Measurements from ENCODE around the gene LRRC53. TPM values are rescaled to one million over a fixed set of nuclear protein-coding genes. Genes with fewer than 3 reads are reported as not detected.

The LRRC53 gene
- total RNA-seq, 1 donor from 2014 or later = not detected

DNA sequence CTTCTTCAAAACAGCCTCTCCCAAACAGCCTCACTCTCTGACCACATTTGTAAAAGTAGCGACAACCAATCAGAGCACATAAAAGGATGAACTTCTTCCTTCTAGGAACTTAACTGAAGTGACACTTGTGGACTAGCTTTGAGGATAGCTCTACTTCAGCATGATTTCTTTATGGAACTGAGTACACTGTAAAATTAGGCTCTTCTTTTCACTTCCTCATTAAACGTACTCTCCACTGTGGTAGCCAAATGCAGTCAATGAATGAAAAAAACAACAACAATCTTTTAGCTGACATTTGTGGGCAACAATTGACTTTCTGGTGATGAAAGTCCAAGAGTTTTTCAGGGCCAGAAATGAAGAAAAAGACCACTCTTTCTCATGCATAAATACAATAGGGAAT is 9.6 kb downstream of the LRRC53 start:
- no peak for DNase-seq (ENCODE audit: low read depth, low spot score)

DNA sequence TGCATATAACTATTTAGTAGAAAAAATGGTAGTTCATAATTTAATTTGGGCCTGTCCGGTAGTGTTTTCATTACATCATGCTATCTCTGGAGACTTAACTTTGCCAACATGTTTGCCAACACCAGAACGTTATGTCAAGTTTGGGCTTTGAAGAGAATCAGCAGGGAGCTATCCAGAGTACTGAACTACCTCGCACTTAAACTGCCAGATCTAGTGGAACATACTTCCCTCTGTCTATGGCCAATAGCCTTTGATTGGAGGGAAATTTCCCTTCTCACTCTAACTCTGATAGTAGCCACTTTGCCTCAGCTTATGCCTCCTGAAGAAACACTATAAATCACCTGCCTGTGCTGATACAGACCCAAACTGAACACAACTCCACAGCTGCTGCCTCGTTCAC is 10.0 kb downstream of the LRRC53 start:
- DNase-seq (ENCODE audit: low read depth, low spot score) = no peak

DNA sequence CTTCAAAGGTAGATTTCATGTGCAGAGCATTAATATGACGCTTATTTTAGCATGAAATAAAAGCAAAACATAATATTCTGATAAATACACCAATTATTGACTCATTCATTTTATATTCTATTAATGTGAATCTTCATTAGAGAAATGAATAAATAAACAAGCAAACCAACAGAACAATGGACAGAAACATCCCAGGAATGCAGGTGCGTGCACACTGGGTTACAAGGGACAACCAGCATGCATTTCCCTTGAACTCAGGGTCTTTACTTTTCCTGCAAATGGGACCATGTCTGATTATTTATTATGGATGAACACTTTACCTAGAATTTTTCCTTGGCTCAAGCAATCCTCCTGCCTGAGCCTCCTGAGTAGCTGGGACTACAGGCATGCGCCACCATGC is 13.5 kb downstream of the LRRC53 start:
- no peak for DNase-seq (ENCODE audit: low read depth, low spot score)

DNA sequence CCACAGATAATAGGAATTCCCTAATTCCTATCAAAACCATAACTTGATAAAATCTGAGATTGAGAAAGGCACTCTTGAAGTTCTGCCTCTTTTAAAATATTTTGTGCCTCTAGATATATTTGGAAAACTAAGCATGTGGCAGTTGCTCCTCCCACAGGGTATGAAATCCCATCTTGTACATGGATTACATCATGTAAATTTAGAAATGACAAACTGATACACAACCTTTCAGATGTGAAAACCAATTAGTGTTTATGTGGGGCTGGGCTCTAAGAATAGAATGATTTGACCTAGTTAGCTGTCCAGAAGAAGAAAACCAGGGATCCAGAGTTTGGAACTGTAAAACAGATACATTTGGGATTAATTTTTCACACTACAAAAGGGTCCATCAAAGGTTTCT is 15.7 kb downstream of the LRRC53 start:
- DNase-seq (ENCODE audit: low read depth, low spot score) = no peak

DNA sequence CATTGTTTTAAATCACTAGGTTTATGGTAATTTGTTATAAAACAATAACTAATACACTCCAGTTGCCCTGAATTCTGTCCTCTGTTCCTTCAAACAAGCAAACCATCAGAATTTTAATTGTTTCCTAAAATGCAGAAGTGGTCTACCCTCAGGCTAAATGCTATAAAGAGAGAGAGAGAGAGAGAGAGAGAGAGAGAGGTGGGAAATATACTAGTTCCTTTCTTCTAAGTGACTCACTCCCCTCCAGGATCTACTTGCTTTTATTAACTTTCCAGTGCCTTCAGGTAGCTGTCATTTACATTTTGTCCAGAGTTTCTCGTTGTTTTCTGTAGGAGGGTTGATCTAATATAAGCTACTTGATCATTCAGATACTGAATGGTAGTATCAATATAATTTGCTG is 26.4 kb downstream of the LRRC53 start:
- DNase-seq (ENCODE audit: low read depth, low spot score) = no peak

DNA sequence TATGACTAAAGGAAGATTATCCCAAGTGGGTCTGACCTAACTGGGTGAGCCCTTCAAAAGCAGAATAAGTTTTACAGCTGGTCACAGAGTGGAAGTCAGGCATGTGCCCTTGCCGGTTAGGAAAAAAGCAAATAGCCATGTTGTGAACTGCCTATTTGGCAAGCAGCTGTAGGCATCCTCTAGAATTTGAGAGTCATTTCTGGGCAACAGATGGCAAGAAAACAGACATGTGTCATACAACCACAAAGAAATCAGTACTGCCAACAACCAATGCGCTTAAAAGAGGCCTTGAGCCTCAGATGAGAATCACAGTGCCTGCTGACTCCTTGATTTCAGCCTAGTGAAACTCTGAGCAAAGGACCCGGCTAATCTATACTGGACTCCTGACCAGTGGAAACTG is 26.8 kb downstream of the LRRC53 start:
- DNase-seq (ENCODE audit: low read depth, low spot score) = no peak

DNA sequence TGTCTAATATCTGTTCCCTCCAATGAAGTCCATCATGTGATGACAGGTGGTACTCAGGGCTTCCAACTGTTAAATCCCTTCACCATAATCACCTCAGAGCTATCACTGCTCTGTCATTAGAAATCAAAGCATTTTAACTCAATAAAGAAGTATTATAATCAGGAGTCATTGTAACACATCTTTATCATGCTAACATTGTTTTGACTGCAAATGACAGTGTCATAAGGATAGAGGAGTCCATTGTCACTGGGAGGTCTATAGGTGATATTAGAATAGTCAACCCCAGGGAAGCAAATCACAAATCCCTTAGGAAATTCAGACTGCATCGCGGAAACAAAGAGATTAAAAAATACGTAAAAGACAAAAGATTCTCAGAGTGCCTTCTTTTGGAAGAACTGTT is 30.8 kb downstream of the LRRC53 start:
- no peak for DNase-seq (ENCODE audit: low read depth, low spot score)

DNA sequence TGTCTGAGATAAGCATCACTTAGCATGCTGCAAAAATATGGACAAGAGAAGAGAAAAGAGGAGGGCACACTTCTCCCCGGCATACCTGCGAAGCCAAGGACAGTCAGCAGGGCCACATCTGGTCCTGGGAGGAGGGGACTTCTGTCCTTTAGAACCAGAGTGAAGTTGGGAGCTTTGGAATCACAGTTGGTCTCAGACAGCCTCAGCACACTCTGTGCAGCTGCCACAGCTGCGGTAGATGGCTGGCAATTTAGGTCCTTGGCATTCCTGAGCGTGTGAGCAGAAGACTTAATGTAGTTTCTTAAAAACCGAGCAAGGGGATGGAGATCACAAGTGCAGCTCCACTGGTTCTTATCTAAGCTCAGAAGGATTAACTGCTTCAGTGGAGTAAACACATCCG is 32.3 kb downstream of the LRRC53 start:
- DNase-seq (ENCODE audit: low read depth, low spot score) = no peak

DNA sequence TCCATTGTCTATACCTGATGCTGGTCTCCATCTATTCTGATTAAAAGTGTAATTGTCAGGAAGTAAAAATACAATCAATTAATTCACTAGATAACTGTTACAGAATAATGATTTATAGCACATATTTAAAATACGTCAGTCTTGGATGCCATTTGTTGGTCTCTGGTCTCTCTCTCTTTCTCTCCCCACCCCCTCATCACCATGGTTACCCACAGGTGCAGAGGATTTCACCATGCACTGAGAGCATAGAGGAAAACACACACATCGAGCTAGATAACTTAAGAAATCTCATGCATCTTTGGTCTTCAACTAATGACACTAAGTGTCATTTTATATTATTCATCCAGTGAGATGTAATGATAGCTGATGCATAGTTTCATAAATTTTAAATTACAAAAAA is 33.4 kb downstream of the LRRC53 start:
- DNase-seq (ENCODE audit: low read depth, low spot score) = no peak

DNA sequence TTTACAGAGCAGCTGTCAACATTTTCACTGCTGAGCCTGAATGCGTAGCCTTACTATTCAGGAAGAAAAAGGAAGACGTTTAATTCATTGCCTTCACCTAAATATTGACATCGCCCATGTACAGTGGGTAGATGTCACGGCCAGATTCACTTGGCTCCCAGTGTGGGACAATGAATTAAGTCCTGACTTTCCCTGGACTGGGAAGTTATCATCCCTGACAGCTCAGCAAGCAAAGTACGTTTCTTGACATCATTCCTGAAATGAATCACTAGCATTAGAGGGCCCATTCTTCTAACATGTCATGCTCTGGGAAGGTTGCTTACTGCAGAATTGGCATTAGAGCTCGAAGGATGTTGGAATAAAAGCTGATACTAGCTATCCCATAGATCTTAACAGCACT is 37.8 kb downstream of the LRRC53 start:
- DNase-seq (ENCODE audit: low read depth, low spot score) = no peak

DNA sequence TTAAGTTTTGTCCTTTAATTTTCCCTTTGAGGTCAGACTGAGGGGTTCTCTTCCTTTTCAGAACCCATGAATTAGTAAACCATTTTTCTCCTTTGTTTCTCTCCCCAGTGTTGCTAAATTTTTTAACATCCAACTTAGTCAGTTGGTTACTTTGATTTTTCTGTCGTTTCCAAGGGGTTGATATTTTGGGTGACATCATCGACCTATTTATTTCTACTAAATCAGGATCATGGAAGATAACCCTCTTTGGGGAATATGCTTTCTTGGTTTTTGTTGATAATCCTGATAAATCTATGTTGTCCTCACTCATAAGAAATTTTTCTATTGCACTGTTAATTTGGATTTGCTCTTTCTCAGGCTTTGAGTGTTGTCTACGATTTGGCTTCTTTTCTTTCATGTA is 40.9 kb downstream of the LRRC53 start:
- DNase-seq (ENCODE audit: low read depth, low spot score) = no peak

DNA sequence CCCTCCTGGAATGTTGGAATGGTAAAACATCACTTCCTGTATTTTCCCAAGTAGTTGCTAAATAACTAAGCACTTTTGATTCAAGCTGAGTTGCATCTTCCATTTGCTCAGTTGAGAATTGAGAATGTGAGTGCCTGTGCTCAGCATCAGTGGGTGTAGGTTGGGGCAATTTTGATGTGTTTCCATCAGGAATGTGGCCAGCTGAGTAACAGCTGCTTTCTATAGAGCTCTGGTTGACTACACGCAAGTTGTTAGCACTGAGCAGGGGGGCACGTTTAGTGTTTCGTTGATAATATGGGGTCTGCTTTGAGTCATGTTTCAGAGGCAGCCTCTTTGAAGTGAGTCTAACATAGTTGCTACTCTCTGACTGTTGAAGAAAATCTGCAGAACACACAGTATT is 41.5 kb downstream of the LRRC53 start:
- no peak for DNase-seq (ENCODE audit: low read depth, low spot score)

DNA sequence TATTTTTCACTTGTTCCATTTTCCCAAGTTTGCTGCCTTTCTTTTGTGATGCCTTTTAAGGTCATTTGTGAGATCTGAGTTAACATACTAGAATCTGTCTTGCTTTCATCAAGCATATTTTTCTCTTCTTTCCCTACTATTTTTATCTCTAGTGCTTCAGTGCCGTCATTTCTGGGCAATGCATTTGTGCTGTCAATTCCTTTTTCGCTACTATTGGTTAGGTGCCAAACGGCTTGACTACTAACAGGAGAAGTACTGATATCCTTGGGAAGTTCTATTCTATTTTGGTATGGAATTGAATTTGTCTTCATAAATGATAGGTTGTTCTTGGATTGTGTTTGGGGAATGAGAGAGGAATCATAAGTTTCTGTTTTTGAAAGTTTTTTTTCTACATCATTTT is 42.2 kb downstream of the LRRC53 start:
- no peak for DNase-seq (ENCODE audit: low read depth, low spot score)

DNA sequence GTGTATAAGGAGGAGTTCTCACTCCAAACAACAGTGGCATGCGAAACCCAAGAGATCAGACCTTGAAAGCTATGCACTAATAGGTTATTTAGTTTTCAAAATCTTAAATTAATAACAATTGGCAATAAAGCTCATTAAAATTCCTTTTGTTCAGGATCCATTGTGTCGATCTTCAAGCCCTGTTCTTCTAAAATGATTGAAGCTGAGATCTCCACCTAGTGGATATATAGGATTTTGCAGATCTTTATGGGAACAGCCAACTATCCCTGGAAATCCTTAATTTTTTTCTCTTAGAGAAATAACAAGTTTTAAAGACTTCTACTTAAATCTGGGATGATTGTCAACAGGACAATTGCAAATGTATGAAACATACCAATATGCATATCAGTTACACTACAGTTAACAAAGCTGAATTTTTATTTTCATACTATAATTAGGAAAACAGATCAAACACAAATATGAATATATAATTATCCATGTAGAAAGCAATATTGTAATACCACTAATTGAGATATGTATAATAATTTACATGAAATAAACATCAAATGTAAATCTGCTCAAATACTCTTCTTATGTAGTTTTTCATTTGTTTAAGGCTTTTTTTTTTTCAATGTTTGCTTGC is 43.3 kb downstream of the LRRC53 start:
- DNase-seq (ENCODE audit: low read depth, low spot score) = no peak

DNA sequence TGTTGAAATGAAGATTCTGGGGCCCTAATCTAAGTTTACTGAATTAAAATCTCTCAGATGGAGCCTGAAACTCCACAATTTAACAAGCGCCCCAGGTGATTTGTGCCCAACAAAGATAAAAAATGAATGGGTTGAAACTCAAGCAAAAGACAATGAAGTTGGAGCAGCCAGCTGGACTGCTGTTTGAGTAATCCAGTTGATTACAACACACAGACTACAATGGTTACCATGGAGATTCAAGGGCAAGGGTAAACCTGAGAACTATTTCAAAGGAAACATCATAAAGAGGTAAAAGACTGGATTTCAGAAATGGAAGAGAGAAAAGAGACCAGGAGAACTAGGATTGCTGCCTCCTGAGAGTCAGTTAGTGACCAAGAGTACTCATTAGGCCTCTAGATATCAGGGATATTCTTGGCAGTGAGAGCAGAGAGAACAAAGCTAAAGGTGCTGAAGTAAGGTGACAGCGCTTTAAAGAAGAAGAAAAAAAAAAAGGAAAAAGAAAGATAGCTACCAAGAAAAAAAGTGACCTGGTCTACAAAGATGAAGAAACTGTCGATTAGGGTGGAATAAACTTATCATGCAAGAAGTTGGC is 44.5 kb downstream of the LRRC53 start:
- no peak for DNase-seq (ENCODE audit: low read depth, low spot score)

DNA sequence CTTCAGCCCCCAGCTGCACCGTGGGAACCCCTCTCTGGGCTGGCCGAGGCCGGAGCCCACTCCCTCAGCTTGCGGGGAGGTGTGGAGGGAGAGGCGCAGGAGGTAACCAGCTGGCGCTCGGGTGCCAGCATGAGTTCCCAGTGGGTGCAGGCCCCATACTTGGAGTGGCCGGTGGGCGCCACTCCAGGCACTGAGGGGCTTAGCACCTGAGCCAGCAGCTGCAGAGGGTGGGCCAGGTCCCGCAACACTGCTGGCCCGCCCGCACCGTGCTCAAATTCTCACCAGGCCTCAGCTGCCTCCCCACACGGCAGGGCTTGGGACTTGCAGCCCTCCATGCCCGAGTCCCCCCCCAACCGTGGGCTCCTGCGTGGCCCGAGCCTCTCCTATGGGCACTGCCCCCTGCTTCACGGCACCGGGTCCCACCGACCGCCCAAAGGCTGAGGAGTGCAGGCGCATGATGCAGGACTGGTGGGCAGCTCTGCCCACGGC is 47.2 kb downstream of the LRRC53 start:
- no peak for DNase-seq (ENCODE audit: low read depth, low spot score)

DNA sequence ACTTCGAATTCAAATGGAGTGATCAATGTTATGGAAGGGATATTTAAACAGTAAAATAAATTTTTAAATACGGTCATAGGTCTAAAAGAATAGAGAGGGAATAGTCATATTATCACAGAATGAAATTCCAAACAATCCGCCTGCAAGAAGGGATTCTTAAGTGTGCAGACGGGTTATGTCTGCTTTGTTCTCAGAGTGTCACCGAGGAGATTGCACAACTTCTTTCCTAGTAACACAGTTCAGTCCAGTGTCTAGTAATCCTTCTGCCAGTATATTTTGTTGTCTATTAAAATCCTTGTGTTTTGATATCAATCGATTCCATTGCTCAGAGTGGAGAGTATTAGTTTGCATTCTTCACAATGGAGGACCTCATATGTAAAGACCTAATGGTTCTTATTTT is 48.4 kb downstream of the LRRC53 start:
- DNase-seq (ENCODE audit: low read depth, low spot score) = no peak

DNA sequence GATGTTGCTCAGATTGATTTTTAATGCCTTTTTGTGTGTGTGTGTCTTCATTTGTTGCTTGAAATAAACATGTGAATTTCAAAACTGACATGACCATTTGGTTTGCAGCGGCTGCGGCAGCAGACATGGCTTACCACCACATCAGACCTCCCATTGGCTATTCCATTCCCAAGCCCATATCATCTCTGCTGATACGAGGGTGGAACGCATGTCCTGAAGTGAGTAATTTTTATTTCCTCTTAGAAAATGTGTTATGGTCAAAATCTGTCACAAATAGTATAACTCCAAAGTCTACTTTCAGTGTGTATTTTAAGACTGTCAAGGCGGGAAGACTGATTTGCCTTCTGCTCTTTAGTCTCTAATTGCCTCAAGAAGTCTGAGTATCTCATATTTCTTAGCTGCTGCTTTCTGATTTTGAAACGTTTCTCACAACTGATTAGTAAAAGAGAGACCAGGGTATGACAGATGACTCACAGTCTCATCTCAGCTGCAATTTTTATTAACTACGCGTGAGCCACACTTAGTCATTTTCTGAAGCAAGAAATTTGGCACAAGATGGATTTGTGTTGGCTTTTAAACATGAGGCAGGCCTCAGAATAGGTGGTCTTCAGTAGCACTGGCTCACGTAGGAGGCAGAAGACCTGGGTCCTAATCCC is 49.0 kb downstream of the LRRC53 start:
- DNase-seq (ENCODE audit: low read depth, low spot score) = no peak

DNA sequence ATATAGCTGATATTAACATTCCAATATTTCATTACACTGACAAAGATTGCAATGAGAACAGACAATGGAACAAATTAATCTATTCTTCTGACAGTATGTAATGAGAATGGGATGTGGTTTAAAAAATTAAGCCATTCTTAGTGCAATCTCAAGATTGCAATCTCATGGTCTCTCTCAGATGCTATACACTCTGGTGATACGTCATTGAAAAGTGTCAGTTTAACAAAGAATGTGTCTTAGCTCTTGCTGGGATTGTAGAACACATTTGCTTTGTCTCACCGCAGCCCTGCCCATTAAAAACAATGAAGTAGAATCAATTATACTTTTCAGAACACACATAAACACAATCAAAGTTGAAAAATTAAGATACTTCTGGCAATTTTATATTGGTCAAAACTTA is 55.2 kb downstream of the LRRC53 start:
- DNase-seq (ENCODE audit: low read depth, low spot score) = no peak

DNA sequence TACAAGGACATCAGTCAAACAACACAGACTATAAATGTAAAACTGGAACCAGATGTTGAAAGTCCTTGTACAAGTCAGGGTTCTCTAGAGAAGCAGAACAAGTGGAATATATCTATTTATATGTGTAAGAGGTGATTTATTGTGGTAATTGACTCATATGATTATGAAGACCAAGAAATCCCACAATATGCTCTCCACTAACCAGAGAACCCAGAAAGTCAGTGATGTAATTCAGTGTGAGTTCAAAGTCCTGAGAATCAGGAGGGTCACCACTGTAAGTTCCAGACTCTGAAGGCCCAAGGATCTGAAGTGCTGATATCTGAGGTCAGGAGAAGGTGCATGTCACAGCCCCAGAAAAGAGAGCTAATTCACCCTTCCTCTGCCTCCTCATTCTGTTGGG is 57.0 kb downstream of the LRRC53 start:
- DNase-seq (ENCODE audit: low read depth, low spot score) = no peak

DNA sequence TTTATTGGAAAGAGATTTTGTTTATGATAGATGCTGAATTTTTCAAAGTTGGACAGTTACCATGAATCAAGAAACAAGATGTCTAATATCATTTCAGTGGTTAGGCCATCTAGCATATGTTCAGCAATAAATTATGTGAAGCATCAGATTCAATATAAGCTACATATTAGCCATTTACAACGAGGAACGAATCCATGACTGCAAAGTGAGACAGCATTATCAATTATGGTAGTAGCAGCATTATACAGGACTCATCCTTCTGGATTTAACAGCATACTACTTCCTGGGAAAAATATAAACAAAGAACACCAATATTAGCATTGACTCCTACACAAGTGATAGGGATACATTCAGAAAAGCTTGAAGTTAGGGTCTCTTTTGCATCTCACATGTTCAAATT is 59.1 kb downstream of the LRRC53 start:
- DNase-seq (ENCODE audit: low read depth, low spot score) = no peak

DNA sequence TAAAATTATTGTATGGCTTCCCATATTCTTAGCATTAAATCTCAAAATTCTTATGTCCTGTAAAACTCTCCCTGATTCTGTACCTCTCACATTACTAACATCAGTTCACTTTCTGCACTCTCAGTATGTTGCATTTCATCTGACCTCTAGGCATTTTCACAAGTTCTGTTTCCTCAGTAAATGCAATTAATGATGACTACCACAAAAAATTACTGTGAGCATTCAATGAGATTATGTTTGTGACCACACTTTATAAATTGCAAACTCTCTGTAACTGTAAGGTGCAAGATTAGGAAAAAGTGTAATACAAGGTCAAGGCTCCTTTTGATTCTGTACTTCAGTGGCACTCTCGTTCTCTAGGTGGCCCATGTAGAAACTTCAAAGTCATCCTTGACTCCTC is 60.4 kb downstream of the LRRC53 start:
- DNase-seq (ENCODE audit: low read depth, low spot score) = no peak

DNA sequence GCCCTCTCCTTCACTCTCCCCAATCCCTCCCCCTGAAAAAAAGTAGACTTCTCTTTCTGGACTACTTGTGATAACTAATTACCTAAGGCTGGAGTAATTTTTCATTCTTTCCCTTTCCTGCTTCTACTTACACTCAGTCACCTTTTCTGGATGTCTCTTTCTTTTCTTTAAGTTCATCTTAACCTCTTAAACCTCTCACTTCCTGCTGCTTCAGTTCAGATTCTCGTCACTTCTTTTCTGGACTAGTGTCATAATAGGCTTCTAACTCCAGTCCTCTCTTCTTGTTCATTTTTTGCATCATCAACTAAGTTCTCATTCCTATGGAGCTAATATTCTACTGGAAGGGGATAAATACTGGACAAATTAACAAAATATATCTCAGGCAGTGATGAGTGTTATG is 75.4 kb downstream of the LRRC53 start:
- no peak for DNase-seq (ENCODE audit: low read depth, low spot score)
